K562 (cell line): ENCODE measurements around the gene AIG1. TPM values are rescaled to one million over a fixed set of nuclear protein-coding genes. Genes with fewer than 3 reads are reported as not detected.

Experiments
- BRCA1 ChIP-seq, 2 experiments: fragments of 450-650 bp in 1 of 2; sonication (generic) in 1 of 2; formaldehyde crosslinking in 1 of 2; IDR thresholded peaks; 2 replicates each; pipeline versions ENCODE4 v1.5.0 to v1.6.1; 2017 to 2020; ENCODE audit warnings: mild to moderate bottlenecking in 1 of 2, missing genetic modification reagents in 1 of 2
- HDAC8 ChIP-seq: fragments of 450-650 bp; IDR thresholded peaks from 2 replicates; pipeline ENCODE4 v1.6.1; 2016; ENCODE audit warnings: mild to moderate bottlenecking, missing genetic modification characterization, moderate library complexity, missing compliant biosample characterization
- JUNB ChIP-seq: fragments of 450-650 bp; formaldehyde crosslinking; conservative IDR thresholded peaks from 2 replicates; pipeline ENCODE4 v1.4.0; 2020; ENCODE audit warnings: mild to moderate bottlenecking
- RERE ChIP-seq: sonication (generic); formaldehyde crosslinking; IDR thresholded peaks from 2 replicates; pipeline ENCODE4 v1.8.0; 2023; ENCODE audit warnings: missing genetic modification reagents, mild to moderate bottlenecking, borderline replicate concordance
- ZBTB40 ChIP-seq, 2 experiments: fragments of 450-650 bp in 1 of 2; sonication (generic) in 1 of 2; formaldehyde crosslinking in 1 of 2; IDR thresholded peaks; 2 replicates each; pipeline versions ENCODE4 v1.7.1 to v1.9.0; 2016 to 2022; ENCODE audit warnings: inconsistent platforms in 1 of 2, mild to moderate bottlenecking in 1 of 2, missing genetic modification reagents in 1 of 2
- ZNF23 ChIP-seq: fragments of 250-450 bp; sonication (Bioruptor Pico); IDR thresholded peaks from 2 replicates; pipeline ENCODE4 v1.4.0; 2020; ENCODE audit warnings: mild to moderate bottlenecking
- ZNF609 ChIP-seq: sonication (generic); formaldehyde crosslinking; IDR thresholded peaks from 2 replicates; pipeline ENCODE4 v1.8.1; 2023; ENCODE audit warnings: missing genetic modification reagents, mild to moderate bottlenecking, borderline replicate concordance
- polyA plus RNA-seq, 8 experiments: library from polyadenylated mRNA; depleted of rRNA in 4 of 8; stranded (reverse) in 5 of 8; unstranded in 3 of 8; fragments of >200 nt; fragmentation: Nextera tagmentation in 2 of 8; fragmentation: Illumina TruSeq in 1 of 8; extraction: Ambion mirVana in 2 of 8; extraction: Trizol in 1 of 8; gene quantifications; 2 replicates each; pipeline versions ENCODE4 v1.2.1 to v1.2.3, GENCODE V29; 2011 to 2014; ENCODE audit warnings: inconsistent platforms in 1 of 8, missing spikeins in 1 of 8
- total RNA-seq, 7 experiments: library from RNA; depleted of rRNA in 6 of 7; stranded (reverse); fragments of >200 nt in 6 of 7; fragmentation: Illumina TruSeq in 2 of 7; extraction: Trizol in 2 of 7; gene quantifications; 2 replicates each; pipeline versions ENCODE4 v1.2.1 to v1.2.3, GENCODE V29; 2011 to 2021; ENCODE audit warnings: low replicate concordance in 1 of 7

AIG1 gene
- total and polyA plus RNA-seq, 9 of the 15 experiments (the other 6 are each of a cell fraction or from before 2014, with no cell fraction given), result 74.8 to 333 (median 127) TPM

GRCh38 chr6:143293523-143293922 lies 232.8 kb downstream of the AIG1 start (continued):
- no peak for TF ChIP-seq ZBTB40 (IDR thresholded peaks at IDR 0.05)
- no peak for TF ChIP-seq ZBTB40 (CRISPR knock-in tag; IDR thresholded peaks at IDR 0.05)
- no peak for TF ChIP-seq HDAC8 (tag)
- TF ChIP-seq BRCA1 (IDR thresholded peaks at IDR 0.05), result no peak
- no peak for TF ChIP-seq BRCA1 (CRISPR knock-in tag; IDR thresholded peaks at IDR 0.05)
- TF ChIP-seq ZNF23 (CRISPR knock-in tag), result no peak
- no peak for TF ChIP-seq RERE (CRISPR knock-in tag)
- no peak for TF ChIP-seq ZNF609 (CRISPR knock-in tag)
- no peak for TF ChIP-seq JUNB
